OCI-LY3 (cell line): ENCODE measurements around the gene PLCB1.

Source experiments
- H2AFZ ChIP-seq: fragments of 200-600, 300-600 bp; shearing (Covaris generic); 2 replicates; pipeline ENCODE4 v1.6.0; 2014; ENCODE audit warnings: antibody characterized with exemption, low read depth, low read length
- H3K27ac ChIP-seq: fragments of 200-600, 300-600 bp; sonication (generic); 2 replicates; pipeline ENCODE4 v1.5.1; 2014; ENCODE audit warnings: mild to moderate bottlenecking, low read length, moderate library complexity, mixed read lengths
- H3K27me3 ChIP-seq: fragments of 200-600, 300-600 bp; sonication (generic); 2 replicates; pipeline ENCODE4 v1.6.1; 2014; ENCODE audit warnings: low read depth, low read length, mixed read lengths
- H3K36me3 ChIP-seq: fragments of 200-600, 300-600 bp; sonication (generic); replicated peaks from 2 replicates; pipeline ENCODE3; 2014; ENCODE audit warnings: low read depth, low read length, mixed read lengths
- H3K4me1 ChIP-seq: fragments of 300-600, 200-600 bp; sonication (generic); 2 replicates; pipeline ENCODE4 v1.6.1; 2014; ENCODE audit warnings: low read length, mixed read lengths
- H3K4me2 ChIP-seq: fragments of 200-600, 300-600 bp; sonication (generic); 2 replicates; pipeline ENCODE4 v1.6.1; 2014; ENCODE audit warnings: low read length, mixed read lengths
- H3K4me3 ChIP-seq: fragments of 300-600, 200-600 bp; sonication (generic); 2 replicates; pipeline ENCODE4 v1.5.1; 2014; ENCODE audit warnings: antibody characterized with exemption, mild to moderate bottlenecking, low read length, moderate library complexity
- H3K79me2 ChIP-seq: fragments of 300-600, 200-600 bp; shearing (Covaris generic); 2 replicates; pipeline ENCODE4 v1.6.1; 2014; ENCODE audit warnings: mild to moderate bottlenecking, low read length, mixed read lengths
- H3K9ac ChIP-seq: fragments of 300-600, 200-600 bp; shearing (Covaris generic); 2 replicates; pipeline ENCODE4 v1.6.0; 2014; ENCODE audit warnings: mild to moderate bottlenecking, low read length, moderate library complexity
- H3K9me3 ChIP-seq: fragments of 200-600, 300-600 bp; shearing (Covaris generic); 2 replicates; pipeline ENCODE4 v1.6.1; 2014; ENCODE audit warnings: low read length, mixed read lengths; ENCODE audit not compliant: insufficient read depth
- H4K20me1 ChIP-seq: fragments of 200-600, 300-600 bp; sonication (generic); 2 replicates; pipeline ENCODE4 v1.6.1; 2016; ENCODE audit warnings: low read length, mixed read lengths; ENCODE audit not compliant: insufficient read depth
- EZH2phosphoT487 ChIP-seq: fragments of 200-600 bp; shearing (Covaris generic); IDR thresholded peaks from 2 replicates; pipeline ENCODE4 v1.6.1; 2018; ENCODE audit warnings: antibody characterized with exemption, mixed run types, low read depth
- TF ChIP-seq, protein P1 (sequence below): fragments of 200-600, 300-600 bp; sonication (generic); IDR thresholded peaks from 2 replicates; pipeline ENCODE4 v1.5.1; 2014; ENCODE audit warnings: antibody characterized with exemption, low read length, low read depth

Gene PLCB1

DNA sequence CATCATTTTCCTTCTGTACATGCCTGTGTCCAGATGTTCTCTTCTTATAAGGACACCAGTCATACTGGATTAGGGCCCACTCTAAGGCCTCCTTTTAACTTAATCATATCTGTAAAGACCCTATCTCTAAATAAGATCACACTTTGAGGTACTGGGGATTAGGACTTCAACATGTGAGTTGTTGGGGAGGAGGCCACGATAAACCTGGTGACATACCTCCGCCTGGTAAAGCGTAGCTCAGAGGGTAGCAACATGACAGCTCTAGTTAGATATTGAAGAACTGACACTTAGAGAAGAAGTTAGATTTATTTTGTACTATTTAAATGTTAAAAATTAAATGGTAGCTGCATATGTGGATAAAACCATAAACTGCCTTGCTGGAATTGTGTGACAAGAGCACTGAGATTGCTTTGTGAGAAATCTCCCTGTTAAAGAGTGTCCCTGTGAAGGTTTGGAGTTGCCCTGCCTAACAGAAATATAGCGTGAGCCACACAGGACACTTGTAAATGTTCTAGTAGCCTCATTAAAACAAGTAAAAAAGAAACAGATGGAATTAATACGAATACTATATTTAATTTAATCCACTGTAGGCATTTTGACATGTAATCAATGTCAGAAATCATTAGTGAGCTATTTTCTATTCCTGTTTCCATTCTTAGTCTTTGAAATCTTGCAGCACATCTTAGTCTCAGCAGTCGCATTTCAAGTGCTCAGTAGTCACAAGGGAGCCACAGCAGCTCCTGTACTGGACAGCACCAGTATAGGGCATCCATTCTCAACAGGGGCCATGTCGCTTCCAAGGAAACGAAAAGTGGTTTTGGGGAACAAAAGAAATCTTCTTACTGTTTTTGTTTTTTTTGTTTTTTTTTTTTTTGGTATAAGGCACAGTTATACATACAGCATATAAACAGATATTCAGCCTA is 13.4 kb downstream of the PLCB1 start:
- Histone ChIP-seq H3K4me1 (no peaks in the 10 kb centered on the region), H4K20me1 (no peaks in the 10 kb centered on the region), H2AFZ (no peak overlapping the region), H3K4me2 (no peak overlapping the region), H3K27me3 (peaks cover 5% of the 10 kb centered on the region; the same call in 1 of the 2 replicates), H3K4me3 (no peak overlapping the region), H3K36me3 (no peaks in the 10 kb centered on the region), H3K9me3 (no peaks in the 10 kb centered on the region), H3K9ac (no peak overlapping the region), H3K27ac (no peak overlapping the region), H3K79me2 (no peaks in the 10 kb centered on the region)
- TF ChIP-seq, protein P1, sequence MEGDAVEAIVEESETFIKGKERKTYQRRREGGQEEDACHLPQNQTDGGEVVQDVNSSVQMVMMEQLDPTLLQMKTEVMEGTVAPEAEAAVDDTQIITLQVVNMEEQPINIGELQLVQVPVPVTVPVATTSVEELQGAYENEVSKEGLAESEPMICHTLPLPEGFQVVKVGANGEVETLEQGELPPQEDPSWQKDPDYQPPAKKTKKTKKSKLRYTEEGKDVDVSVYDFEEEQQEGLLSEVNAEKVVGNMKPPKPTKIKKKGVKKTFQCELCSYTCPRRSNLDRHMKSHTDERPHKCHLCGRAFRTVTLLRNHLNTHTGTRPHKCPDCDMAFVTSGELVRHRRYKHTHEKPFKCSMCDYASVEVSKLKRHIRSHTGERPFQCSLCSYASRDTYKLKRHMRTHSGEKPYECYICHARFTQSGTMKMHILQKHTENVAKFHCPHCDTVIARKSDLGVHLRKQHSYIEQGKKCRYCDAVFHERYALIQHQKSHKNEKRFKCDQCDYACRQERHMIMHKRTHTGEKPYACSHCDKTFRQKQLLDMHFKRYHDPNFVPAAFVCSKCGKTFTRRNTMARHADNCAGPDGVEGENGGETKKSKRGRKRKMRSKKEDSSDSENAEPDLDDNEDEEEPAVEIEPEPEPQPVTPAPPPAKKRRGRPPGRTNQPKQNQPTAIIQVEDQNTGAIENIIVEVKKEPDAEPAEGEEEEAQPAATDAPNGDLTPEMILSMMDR, result no peak
- TF ChIP-seq EZH2phosphoT487, result no peak

DNA sequence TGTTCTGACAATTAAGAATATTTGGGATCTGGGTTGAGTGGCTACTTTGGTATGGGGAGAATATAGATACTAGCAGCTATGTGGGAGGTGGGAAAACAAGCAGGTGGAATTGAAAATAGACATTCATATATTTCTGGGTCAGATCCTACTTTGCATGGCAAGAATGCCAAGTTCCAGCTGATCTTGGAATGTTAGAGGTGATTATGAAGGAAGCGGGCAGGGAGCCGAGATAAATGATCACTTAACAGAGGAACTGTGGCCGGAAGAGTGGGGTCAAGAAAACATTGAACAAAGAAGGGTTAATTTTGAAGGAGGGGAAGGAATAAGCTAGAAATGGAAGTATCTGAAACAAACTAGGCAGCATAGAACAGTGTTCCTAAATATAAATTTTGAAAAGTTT is 15.4 kb downstream of the PLCB1 start:
- Histone ChIP-seq H3K9me3 (no peaks in the 10 kb centered on the region), H2AFZ (no peak overlapping the region), H3K9ac (no peak overlapping the region), H3K36me3 (no peaks in the 10 kb centered on the region), H3K27me3 (peaks cover 9% of the 10 kb centered on the region; the same call in 1 of the 2 replicates), H3K4me3 (no peak overlapping the region), H3K4me2 (no peak overlapping the region), H3K4me1 (no peaks in the 10 kb centered on the region), H3K79me2 (no peaks in the 10 kb centered on the region), H3K27ac (no peak overlapping the region), H4K20me1 (no peaks in the 10 kb centered on the region)
- TF ChIP-seq EZH2phosphoT487, result no peak
- TF ChIP-seq, protein P1, result no peak

DNA sequence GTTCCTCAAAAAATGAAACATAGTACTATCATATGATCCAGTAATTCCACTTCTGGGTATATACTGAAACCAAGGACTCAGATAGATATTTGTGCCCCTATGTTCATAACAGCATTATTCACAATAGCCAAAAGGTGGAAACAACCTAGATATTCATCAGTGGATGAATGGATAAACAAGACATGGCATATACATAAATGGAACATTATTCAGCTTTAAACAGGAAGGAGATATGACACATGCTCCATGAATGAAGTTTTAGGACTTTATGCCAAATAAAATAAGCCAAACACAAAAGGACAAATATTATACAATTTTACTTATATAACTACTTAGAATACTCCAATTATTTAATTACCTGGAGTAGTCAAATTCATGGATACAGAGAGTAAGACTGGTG is 16.4 kb downstream of the PLCB1 start:
- H3K79me2 ChIP-seq, result no peaks in the 10 kb centered on the region
- H3K9me3 ChIP-seq, result no peaks in the 10 kb centered on the region
- TF ChIP-seq, protein P1, result no peak
- TF ChIP-seq EZH2phosphoT487, result no peak
- no peaks in the 10 kb centered on the region for H3K4me1 ChIP-seq
- no peaks in the 10 kb centered on the region for H4K20me1 ChIP-seq
- no peak overlapping the region for H2AFZ ChIP-seq
- H3K4me2 ChIP-seq, result no peak overlapping the region
- peaks cover 9% of the 10 kb centered on the region; the same call in 1 of the 2 replicates for H3K27me3 ChIP-seq
- no peak overlapping the region for H3K9ac ChIP-seq
- no peaks in the 10 kb centered on the region for H3K36me3 ChIP-seq
- H3K4me3 ChIP-seq, result no peak overlapping the region
- no peak overlapping the region for H3K27ac ChIP-seq

DNA sequence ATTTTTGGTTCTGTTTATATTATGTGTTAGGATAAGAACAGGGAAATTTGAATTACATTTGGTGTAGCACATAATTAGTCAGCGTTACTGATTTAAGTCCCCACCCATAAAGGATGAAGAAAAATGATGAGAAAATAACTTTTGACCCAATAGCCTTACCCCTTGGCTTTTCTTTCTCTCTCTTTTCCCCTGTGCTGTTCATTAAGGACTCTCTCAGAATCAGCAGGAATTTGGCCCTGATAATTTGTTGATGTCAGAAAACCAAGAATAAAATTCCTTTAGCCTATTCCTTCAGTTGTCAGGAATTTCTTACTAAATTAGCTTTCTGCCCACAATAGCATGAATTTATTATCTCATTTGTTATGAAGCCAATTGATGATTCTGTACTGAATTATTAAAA is 18.5 kb downstream of the PLCB1 start:
- Histone ChIP-seq H3K4me1 (no peaks in the 10 kb centered on the region), H3K4me2 (no peak overlapping the region)

More for the DNA sequence above, 18.5 kb downstream of the PLCB1 start:
- H3K27me3 ChIP-seq, result peaks cover 5% of the 10 kb centered on the region; the same call in 1 of the 2 replicates
- H3K79me2 ChIP-seq, result no peaks in the 10 kb centered on the region
- H3K27ac ChIP-seq, result no peak overlapping the region
- TF ChIP-seq, protein P1, result no peak
- no peak for TF ChIP-seq EZH2phosphoT487
- H4K20me1 ChIP-seq, result no peaks in the 10 kb centered on the region
- H3K36me3 ChIP-seq, result no peaks in the 10 kb centered on the region
- no peak overlapping the region for H3K4me3 ChIP-seq
- H3K9me3 ChIP-seq, result no peaks in the 10 kb centered on the region
- no peak overlapping the region for H2AFZ ChIP-seq
- H3K9ac ChIP-seq, result no peak overlapping the region
